ENCODE measurements around the gene TPD52L3.

GRCh38 chr9:6301858-6302257 is 26.3 kb upstream of the TPD52L3 start:
- TF ChIP-seq CTCF (IDR thresholded peaks at IDR 0.05) (no peak), POLR2AphosphoS5 (IDR thresholded peaks at IDR 0.05) (no peak)

Data from prostate gland (tissue), 2 donors.